PC-3 (cell line): Measurements from ENCODE around the gene NPEPPS. TPM values are rescaled to one million over a fixed set of nuclear protein-coding genes. Genes with fewer than 3 reads are reported as not detected.

Experiments used
- ATAC-seq: fragments of 200-7000 bp; cut with Tn5 transposase; 2 replicates; pipeline ENCODE4 v1.9.1; 2020; ENCODE audit warnings: mild to moderate bottlenecking, moderate library complexity
- BruUV-seq: library from RNA; stranded (reverse); fragments of 400-500 nt; replicated peaks from 2 replicates; lab custom pipeline; 2021; lab: Mats Ljungman, UMichigan
- CTCF ChIA-PET: fragments of 300-600 bp; sonication (Branson Sonifier 250); formaldehyde crosslinking; loops from one replicate; lab custom pipeline; 2022; ENCODE audit warnings: antibody characterized with exemption; lab: Charles Lee
- POLR2A ChIA-PET: fragments of 300-600 bp; sonication (Branson Sonifier 250); formaldehyde crosslinking; loops from one replicate; lab custom pipeline; 2022; ENCODE audit warnings: antibody characterized with exemption; ENCODE audit not compliant: unreplicated experiment; lab: Charles Lee
- DNase-seq: peaks from one replicate; pipeline ENCODE4 v3.0.0-alpha.2; 2015
- H2AFZ ChIP-seq: fragments of 300-600 bp; sonication (generic); 2 replicates; pipeline ENCODE4 v1.6.0; 2016; ENCODE audit warnings: antibody characterized with exemption, low read length
- H3F3A ChIP-seq: fragments of 300-600 bp; sonication (generic); one replicate; pipeline ENCODE4 v1.6.0; 2017; ENCODE audit warnings: antibody characterized with exemption, low read length, control low read depth, mild to moderate bottlenecking; ENCODE audit not compliant: unreplicated experiment
- H3K27ac ChIP-seq: fragments of 300-600 bp; sonication (generic); 2 replicates; pipeline ENCODE4 v1.5.1; 2016; ENCODE audit warnings: mild to moderate bottlenecking, low read length
- H3K27me3 ChIP-seq: fragments of 300-600 bp; sonication (generic); 2 replicates; pipeline ENCODE4 v1.6.1; 2016; ENCODE audit warnings: low read length, mixed read lengths
- H3K36me3 ChIP-seq: fragments of 300-600 bp; sonication (generic); 2 replicates; pipeline ENCODE4 v1.6.1; 2016; ENCODE audit warnings: low read depth, mixed run types, low read length, mixed read lengths
- H3K4me1 ChIP-seq: fragments of 300-600 bp; sonication (generic); 2 replicates; pipeline ENCODE4 v1.5.1; 2016; ENCODE audit warnings: low read length; ENCODE audit not compliant: insufficient read depth
- H3K4me2 ChIP-seq: fragments of 300-600 bp; sonication (generic); 2 replicates; pipeline ENCODE4 v1.6.0; 2016; ENCODE audit warnings: low read length
- H3K4me3 ChIP-seq: fragments of 300-600 bp; sonication (generic); 2 replicates; pipeline ENCODE4 v1.5.1; 2016; ENCODE audit warnings: mild to moderate bottlenecking, low read length, mixed read lengths
- H3K79me2 ChIP-seq: fragments of 300-600 bp; sonication (generic); 2 replicates; pipeline ENCODE4 v1.6.1; 2017; ENCODE audit warnings: low read length, mixed read lengths
- H3K9ac ChIP-seq: fragments of 300-600 bp; sonication (generic); 2 replicates; pipeline ENCODE4 v1.6.0; 2016; ENCODE audit warnings: mild to moderate bottlenecking, low read length
- H3K9me2 ChIP-seq: fragments of 300-600 bp; sonication (generic); replicated peaks from 2 replicates; pipeline ENCODE4 v1.6.1; 2016; ENCODE audit warnings: mixed run types, low read length, mixed read lengths
- H3K9me3 ChIP-seq: fragments of 300-600 bp; sonication (generic); 2 replicates; pipeline ENCODE4 v1.6.1; 2016; ENCODE audit warnings: low read length, mixed read lengths
- H4K20me1 ChIP-seq: fragments of 300-600 bp; sonication (generic); 2 replicates; pipeline ENCODE4 v1.6.1; 2016; ENCODE audit warnings: low read length, mixed read lengths
- CTCF ChIP-seq: fragments of 300-600 bp; sonication (generic); conservative IDR thresholded peaks from 2 replicates; pipeline ENCODE4 v1.5.1; 2017; ENCODE audit warnings: antibody characterized with exemption, low read depth, mild to moderate bottlenecking, low read length
- EZH2 ChIP-seq: fragments of 300-600 bp; sonication (generic); IDR thresholded peaks from one replicate; pipeline ENCODE4 v1.6.1; 2017; ENCODE audit warnings: antibody characterized with exemption, mild to moderate bottlenecking, low read length; ENCODE audit not compliant: unreplicated experiment
- EZH2phosphoT487 ChIP-seq: fragments of 300-600 bp; sonication (generic); IDR thresholded peaks from 2 replicates; pipeline ENCODE4 v1.6.1; 2018; ENCODE audit warnings: mild to moderate bottlenecking, antibody characterized with exemption, low read length, borderline replicate concordance
- intact Hi-C: fragments of 100-400 bp; cut with micrococcal nuclease; formaldehyde crosslinking; loops from 2 replicates; pipeline ENCODE4 v1.9.0; 2023
- total RNA-seq: library from RNA; depleted of rRNA; stranded (reverse); fragments of >200 nt; gene quantifications from 2 replicates; pipeline ENCODE4 v1.2.3, GENCODE V29; 2014; rRNA removed

NPEPPS gene
- total RNA-seq, 1 experiment from 2014 or later, result 112 TPM

GRCh38 chr17:47670064-47670463 lies 139.2 kb downstream of the NPEPPS start:
- ChIA-PET POLR2A (no interaction called here), CTCF (no interaction called here)
- Histone ChIP-seq H3K79me2 (peaks cover 11% of the 10 kb centered on the region), H3K27ac (no peak overlapping the region), H3F3A (peaks cover 7% of the 10 kb centered on the region), H3K4me2 (no peak overlapping the region), H2AFZ (no peak overlapping the region), H3K9me2 (no peaks in the 10 kb centered on the region), H4K20me1 (peaks cover 31% of the 10 kb centered on the region), H3K36me3 (peaks cover 89% of the 10 kb centered on the region), H3K9me3 (no peaks in the 10 kb centered on the region), H3K27me3 (no peaks in the 10 kb centered on the region), H3K9ac (no peak overlapping the region), H3K4me3 (no peak overlapping the region), H3K4me1 (no peaks in the 10 kb centered on the region)
- BruUV-seq, result no TSS peak
- no peak for ATAC-seq
- DNase-seq, result no peak
- TF ChIP-seq CTCF (no peak), EZH2phosphoT487 (no peak), EZH2 (no peak)
- intact Hi-C loops, result no loop called here

Other genes starting within 250 kb of the NPEPPS start
- 1.2 and 2.7 TPM in 2 replicates for gene EFCAB13, start 207.2 kb upstream of the NPEPPS start, total RNA-seq
- 390 and 437 TPM in 2 replicates for gene KPNB1, start 118.8 kb downstream of the NPEPPS start, total RNA-seq
- 9.0 and 12.8 TPM in 2 replicates for gene TBKBP1, start 163.1 kb downstream of the NPEPPS start, total RNA-seq
- gene TBX21, start 202.1 kb downstream of the NPEPPS start, total RNA-seq, result not detected in 2 replicates